ENCODE measurements around the gene ADAMTS12. TPM values are rescaled to one million over a fixed set of nuclear protein-coding genes. Genes with fewer than 3 reads are reported as not detected.

ADAMTS12 gene
- polyA plus RNA-seq, 1 of the 3 experiments (the other 2 are of a cell fraction): 2.5 TPM

DNA sequence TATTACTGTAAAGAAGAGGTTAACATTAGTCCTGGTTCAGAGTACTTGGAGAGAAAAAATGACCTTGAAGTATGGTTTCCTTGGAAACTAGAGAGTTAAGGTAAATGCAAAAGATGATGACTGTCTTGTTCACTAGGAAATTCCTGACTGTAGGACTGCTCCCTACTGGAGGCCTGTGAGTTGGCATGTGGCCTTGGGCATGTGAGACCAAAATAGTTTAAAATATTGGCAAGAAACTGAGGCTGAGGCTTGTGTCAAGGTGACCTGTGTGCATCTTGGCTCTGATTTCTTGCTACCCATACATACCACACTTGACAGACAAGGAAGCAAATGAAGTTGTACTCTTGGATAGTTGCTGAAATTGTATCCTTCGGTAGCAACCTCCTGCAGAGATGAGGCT is 354.6 kb downstream of the ADAMTS12 start:
- Histone ChIP-seq H3K4me2 (no peak overlapping the region), H3K9ac (no peak overlapping the region), H3K4me3 (ENCODE audit: low read depth in 2 of 2, low read length in 1 of 2) (no peak overlapping the region), H3K27me3 (ENCODE audit: insufficient read depth) (no peaks in the 10 kb centered on the region), H3K79me2 (ENCODE audit: insufficient read depth) (no peaks in the 10 kb centered on the region), H3K27ac (ENCODE audit: low read depth in 2 of 2, low read length in 1 of 2) (no peak overlapping the region), H2AFZ (ENCODE audit: low read depth) (no peak overlapping the region), H4K20me1 (ENCODE audit: insufficient read depth) (no peaks in the 10 kb centered on the region), H3K36me3 (replicated peaks in 1 of 2; ENCODE audit: control insufficient read depth in 1 of 2, insufficient read depth in 2 of 2, low read length in 1 of 2) (no peaks in the 10 kb centered on the region), H3K9me2 (no peaks in the 10 kb centered on the region), H3F3A (replicated peaks; ENCODE audit: insufficient read depth) (no peaks in the 10 kb centered on the region), H3K9me3 (no peaks in the 10 kb centered on the region), H3K4me1 (ENCODE audit: control insufficient read depth in 1 of 2, insufficient read depth in 2 of 2, low read depth in 1 of 2, low read length in 1 of 2) (peaks cover 0 to 3% of the 10 kb centered on the region in 2 experiments; a peak in 1 of 4 replicates)
- TF ChIP-seq MEF2A (IDR thresholded peaks at IDR 0.05; ENCODE audit: borderline replicate concordance, low read depth): no peak
- no peak for TF ChIP-seq YY1 (IDR thresholded peaks at IDR 0.05; ENCODE audit: low read depth)
- no peak for TF ChIP-seq FOSL2 (IDR thresholded peaks at IDR 0.05; ENCODE audit: borderline replicate concordance, low read depth)
- TF ChIP-seq SMC3 (IDR thresholded peaks at IDR 0.05; ENCODE audit: low read depth, low read length): no peak
- no peak for TF ChIP-seq SIN3A (IDR thresholded peaks at IDR 0.05; ENCODE audit: borderline replicate concordance, low read depth, low read length)
- no peak for TF ChIP-seq FOXJ3 (CRISPR knock-in tag; IDR thresholded peaks at IDR 0.05)
- TF ChIP-seq RXRA (IDR thresholded peaks at IDR 0.05; ENCODE audit: borderline replicate concordance, low read depth): no peak
- no peak for TF ChIP-seq TCF12 (IDR thresholded peaks at IDR 0.05)
- no peak for TF ChIP-seq FOXM1 (IDR thresholded peaks at IDR 0.05; ENCODE audit: low read depth)
- no peak for TF ChIP-seq MXI1 (IDR thresholded peaks at IDR 0.05; ENCODE audit: low read depth, low read length)
- POLR2A ChIA-PET: no interaction called here
- CTCF ChIA-PET: no interaction called here
- DNase-seq: no peak
- WGBS (ENCODE audit: low lambda C conversion rate): 67% methylated on average over 1 of the region's 1 CpG

DNA sequence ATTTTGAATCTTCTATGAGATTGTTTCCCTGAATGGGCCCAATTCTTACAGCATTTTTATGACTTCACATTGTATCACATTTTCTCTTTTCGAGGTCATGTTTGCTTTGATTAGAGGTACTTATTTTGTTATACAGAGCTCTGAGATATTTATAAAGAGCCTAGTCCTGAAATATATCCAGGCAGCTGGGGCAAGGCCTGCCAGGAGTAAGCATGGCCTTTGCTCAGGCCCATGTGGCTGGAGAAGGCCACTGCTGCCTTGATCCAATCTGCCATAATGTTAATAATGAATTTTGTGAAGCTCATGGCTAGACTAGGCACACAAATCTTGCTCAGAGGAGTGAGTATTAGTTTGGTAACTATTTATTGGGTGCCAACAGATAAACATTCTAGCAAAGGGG is 355.0 kb downstream of the ADAMTS12 start:
- Histone ChIP-seq H3K36me3 (replicated peaks in 1 of 2; ENCODE audit: control insufficient read depth in 1 of 2, insufficient read depth in 2 of 2, low read length in 1 of 2) (no peaks in the 10 kb centered on the region), H3K27me3 (ENCODE audit: insufficient read depth) (no peaks in the 10 kb centered on the region), H3K27ac (ENCODE audit: low read depth in 2 of 2, low read length in 1 of 2) (no peak overlapping the region), H3F3A (replicated peaks; ENCODE audit: insufficient read depth) (no peaks in the 10 kb centered on the region), H3K9ac (no peak overlapping the region), H3K79me2 (ENCODE audit: insufficient read depth) (no peaks in the 10 kb centered on the region), H2AFZ (ENCODE audit: low read depth) (no peak overlapping the region), H3K4me3 (ENCODE audit: low read depth in 2 of 2, low read length in 1 of 2) (no peak overlapping the region), H3K9me3 (no peaks in the 10 kb centered on the region), H3K4me2 (no peak overlapping the region), H3K9me2 (no peaks in the 10 kb centered on the region), H4K20me1 (ENCODE audit: insufficient read depth) (no peaks in the 10 kb centered on the region), H3K4me1 (ENCODE audit: control insufficient read depth in 1 of 2, insufficient read depth in 2 of 2, low read depth in 1 of 2, low read length in 1 of 2) (peaks cover 0 to 3% of the 10 kb centered on the region in 2 experiments; a peak in 1 of 4 replicates)
- WGBS (ENCODE audit: low lambda C conversion rate): 9% methylated on average over 1 of the region's 1 CpG
- ChIA-PET POLR2A (no interaction called here), CTCF (no interaction called here)
- DNase-seq: no peak
- TF ChIP-seq SMC3 (IDR thresholded peaks at IDR 0.05; ENCODE audit: low read depth, low read length) (no peak), MEF2A (IDR thresholded peaks at IDR 0.05; ENCODE audit: borderline replicate concordance, low read depth) (no peak), TEAD4 (IDR thresholded peaks at IDR 0.05; ENCODE audit: borderline replicate concordance, insufficient read depth) (no peak)

DNA sequence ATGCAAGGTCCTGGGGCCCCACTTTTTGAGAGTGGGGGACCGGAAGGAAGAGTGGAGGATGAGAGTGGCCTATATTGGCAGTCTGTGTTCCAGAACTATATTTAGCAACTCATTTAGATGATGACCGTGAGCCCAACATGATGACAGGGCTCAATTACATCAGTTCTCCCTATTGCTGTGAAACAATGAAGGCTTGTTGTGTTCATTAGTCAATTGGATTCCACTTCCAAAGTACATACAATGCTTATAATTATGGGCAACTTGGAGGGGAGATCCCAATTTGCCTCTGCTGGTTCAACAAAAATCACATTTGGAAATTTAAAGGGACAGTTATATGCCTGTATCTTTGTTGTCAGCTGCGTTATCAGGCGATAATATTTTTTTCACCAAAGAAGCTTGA is 360.0 kb downstream of the ADAMTS12 start:
- Histone ChIP-seq H3K4me2 (no peak overlapping the region), H3K9me2 (no peaks in the 10 kb centered on the region), H3K27ac (ENCODE audit: low read depth in 2 of 2, low read length in 1 of 2) (no peak overlapping the region), H3K36me3 (replicated peaks in 1 of 2; ENCODE audit: control insufficient read depth in 1 of 2, insufficient read depth in 2 of 2, low read length in 1 of 2) (no peaks in the 10 kb centered on the region), H3K27me3 (ENCODE audit: insufficient read depth) (peaks cover 8% of the 10 kb centered on the region; the same call in 1 of the 2 replicates), H3K9me3 (no peaks in the 10 kb centered on the region), H3K4me1 (ENCODE audit: control insufficient read depth in 1 of 2, insufficient read depth in 2 of 2, low read depth in 1 of 2, low read length in 1 of 2) (no peaks in the 10 kb centered on the region; a peak in 1 of 4 replicates), H3K9ac (no peak overlapping the region), H3K4me3 (ENCODE audit: low read depth in 2 of 2, low read length in 1 of 2) (no peak overlapping the region), H3K79me2 (ENCODE audit: insufficient read depth) (no peaks in the 10 kb centered on the region), H4K20me1 (ENCODE audit: insufficient read depth) (no peaks in the 10 kb centered on the region), H2AFZ (ENCODE audit: low read depth) (no peak overlapping the region), H3F3A (replicated peaks; ENCODE audit: insufficient read depth) (no peaks in the 10 kb centered on the region)
- TF ChIP-seq MEF2A (IDR thresholded peaks at IDR 0.05; ENCODE audit: borderline replicate concordance, low read depth) (no peak), CHD2 (IDR thresholded peaks at IDR 0.05; ENCODE audit: low read length, partially characterized antibody) (no peak), SMC3 (IDR thresholded peaks at IDR 0.05; ENCODE audit: low read depth, low read length) (no peak)
- DNase-seq: no peak
- 44% methylated on average over 4 of the region's 4 CpGs for WGBS (ENCODE audit: low lambda C conversion rate)
- POLR2A ChIA-PET: no interaction called here
- CTCF ChIA-PET: no interaction called here

Data from SK-N-SH (cell line).